Erythroblast (primary cell): Measurements from ENCODE around the gene NKX6-1.
A peak's percentile ranks its signal among the peaks of the same experiment; 100 is the strongest.

Experiments used
- DNase-seq, 2 experiments: peaks; one replicate each; lab custom pipeline; 2025; lab: John Stamatoyannopoulos, UW
- GATA1 ChIP-seq: IDR thresholded peaks from 2 replicates; pipeline ENCODE4 v1.6.1; 2011; ENCODE audit warnings: low read depth, mild to moderate bottlenecking, control low read depth, low read length, moderate library complexity
- POLR2A ChIP-seq: IDR thresholded peaks from 2 replicates; pipeline ENCODE4 v1.6.1; 2011; ENCODE audit warnings: mild to moderate bottlenecking, low read length

Gene NKX6-1

DNA sequence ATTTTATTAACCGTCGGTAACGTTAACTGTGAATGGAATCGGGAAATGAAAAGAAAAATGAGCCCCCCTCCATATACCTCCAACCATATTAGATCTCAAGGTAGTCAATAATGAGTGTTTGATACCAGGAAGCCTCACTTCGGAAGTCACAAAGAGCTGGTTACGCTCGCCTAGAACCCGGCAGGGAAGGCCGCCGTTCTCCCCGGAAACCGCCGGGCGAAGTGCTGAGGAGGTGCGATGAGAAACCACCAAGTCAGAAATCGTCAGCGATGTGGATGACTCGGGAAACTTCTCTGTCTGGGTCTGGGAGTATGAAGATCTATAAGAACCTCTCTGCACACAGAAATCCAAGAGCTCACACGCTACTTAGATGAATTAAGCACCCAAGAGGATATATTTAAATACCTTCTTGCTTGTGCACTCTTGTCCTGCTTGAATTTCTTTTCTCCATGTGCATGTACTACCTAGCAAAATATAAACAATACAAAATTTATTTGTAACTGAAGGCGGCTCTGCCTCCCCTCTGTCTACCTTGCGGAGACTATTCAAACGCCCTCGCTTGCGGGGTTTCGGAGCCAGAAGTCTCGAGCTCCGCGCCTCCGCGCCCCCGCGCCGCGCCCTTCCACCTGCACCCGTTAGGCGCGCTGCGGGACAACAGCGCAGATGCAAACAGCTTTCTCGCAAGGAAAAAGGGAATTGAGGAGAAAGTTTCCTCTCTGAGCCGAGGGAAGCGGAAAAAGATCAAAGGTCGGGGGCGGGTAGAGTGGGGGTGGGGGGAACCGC, 17.8 kb downstream of the NKX6-1 start:
- TF ChIP-seq GATA1: no peak
- TF ChIP-seq POLR2A: no peak
- no peak for DNase-seq

DNA sequence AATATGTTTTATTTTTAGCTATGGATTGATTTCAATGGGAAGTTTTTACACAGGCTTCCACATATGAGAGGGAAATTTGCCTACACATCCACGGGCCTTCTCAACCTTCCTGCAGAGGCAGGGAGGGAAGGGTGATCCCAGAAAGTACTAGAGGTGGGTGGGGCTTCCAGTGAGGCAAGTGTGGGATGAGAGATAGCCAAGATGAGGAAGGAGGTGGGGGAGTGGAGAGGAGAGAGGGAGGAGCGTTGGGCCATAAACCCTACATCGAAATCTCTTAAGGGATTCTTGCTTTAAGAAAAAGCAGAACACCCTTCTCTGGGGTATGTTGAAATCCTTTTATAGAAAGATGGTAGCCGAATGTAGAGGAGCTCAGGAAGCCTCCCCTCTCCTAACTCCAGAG, 19.0 kb downstream of the NKX6-1 start:
- DNase-seq: no peak
- TF ChIP-seq POLR2A (no peak), GATA1 (no peak)

DNA sequence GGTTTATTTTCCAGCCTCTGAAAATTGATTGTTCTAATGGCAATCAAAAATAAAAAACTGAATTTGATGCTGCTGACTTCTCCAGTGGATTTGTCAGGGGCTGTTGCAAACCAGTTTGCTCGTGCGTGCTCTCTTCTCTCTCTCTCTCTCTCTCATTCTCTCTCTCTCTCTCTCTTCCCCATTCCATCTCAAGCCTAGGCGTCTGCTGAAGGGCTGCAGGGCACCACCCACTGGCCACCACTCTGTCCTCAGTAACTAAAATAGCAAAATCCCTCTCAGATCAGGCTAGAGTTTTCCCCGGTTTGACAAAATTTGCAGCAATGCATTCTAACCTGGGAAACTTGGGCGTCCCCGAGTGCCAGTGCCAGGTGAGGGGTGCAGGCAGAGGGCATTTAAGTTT, 19.4 kb downstream of the NKX6-1 start:
- no peak for DNase-seq
- no peak for TF ChIP-seq GATA1
- TF ChIP-seq POLR2A: no peak

DNA sequence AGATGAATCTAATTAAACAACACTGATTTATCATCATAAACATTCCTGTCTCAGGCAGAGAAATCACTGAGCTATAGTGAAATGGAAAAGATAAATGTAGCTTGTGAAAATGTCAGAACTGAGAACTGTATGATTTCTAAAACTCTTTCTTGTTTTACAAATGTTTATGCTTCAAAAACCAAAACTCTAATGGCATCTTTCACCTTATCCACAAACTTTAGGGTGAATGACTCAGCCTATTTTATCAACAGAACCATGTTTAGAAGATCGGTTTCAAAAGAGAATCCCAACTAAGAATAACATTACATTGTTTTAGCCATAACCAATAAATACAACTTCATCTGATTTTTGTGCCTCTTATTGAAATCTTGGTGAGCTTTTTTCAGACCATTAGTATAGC, 21.4 kb downstream of the NKX6-1 start:
- DNase-seq: no peak
- TF ChIP-seq GATA1 (no peak), POLR2A (no peak)

DNA sequence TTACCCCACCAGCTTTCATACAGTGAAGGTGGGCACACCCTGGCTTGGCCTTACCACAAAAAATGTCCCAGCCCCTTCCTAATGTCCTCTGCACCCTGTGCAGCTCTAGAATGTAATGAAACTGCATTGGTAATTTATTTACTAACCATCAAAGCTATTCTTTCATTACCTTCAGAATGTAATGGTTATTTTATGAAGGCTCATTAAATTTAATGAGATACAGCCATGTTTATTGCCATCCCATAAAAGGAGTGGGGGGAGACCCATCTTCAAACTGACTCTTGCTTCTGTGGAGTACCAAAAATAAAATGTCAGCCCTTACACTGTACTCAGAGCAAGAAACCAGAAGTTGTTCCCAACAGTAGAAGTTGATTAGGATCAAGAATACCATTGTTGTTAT, 25.0 kb downstream of the NKX6-1 start:
- no peak for TF ChIP-seq POLR2A
- no peak for TF ChIP-seq GATA1

DNA sequence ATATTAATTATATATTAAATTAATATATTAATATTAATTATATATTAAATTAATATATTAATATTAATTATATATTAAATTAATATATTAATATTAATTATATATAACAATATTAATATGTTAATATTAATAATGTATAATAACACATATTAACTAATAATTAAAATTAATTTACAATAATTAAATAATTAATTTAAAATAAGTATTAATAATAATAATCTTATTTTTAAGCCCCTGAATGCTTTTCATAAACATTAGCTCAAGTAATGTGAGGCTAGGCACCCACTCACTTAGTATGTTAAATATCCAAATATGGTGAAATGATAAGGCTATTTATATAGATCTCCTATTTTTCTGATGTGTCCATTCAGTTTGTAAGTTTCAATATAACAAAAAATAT, 26.9 kb downstream of the NKX6-1 start:
- DNase-seq: no peak
- TF ChIP-seq GATA1: no peak

More for the DNA sequence above, 25.0 kb downstream of the NKX6-1 start:
- no peak for DNase-seq

DNA sequence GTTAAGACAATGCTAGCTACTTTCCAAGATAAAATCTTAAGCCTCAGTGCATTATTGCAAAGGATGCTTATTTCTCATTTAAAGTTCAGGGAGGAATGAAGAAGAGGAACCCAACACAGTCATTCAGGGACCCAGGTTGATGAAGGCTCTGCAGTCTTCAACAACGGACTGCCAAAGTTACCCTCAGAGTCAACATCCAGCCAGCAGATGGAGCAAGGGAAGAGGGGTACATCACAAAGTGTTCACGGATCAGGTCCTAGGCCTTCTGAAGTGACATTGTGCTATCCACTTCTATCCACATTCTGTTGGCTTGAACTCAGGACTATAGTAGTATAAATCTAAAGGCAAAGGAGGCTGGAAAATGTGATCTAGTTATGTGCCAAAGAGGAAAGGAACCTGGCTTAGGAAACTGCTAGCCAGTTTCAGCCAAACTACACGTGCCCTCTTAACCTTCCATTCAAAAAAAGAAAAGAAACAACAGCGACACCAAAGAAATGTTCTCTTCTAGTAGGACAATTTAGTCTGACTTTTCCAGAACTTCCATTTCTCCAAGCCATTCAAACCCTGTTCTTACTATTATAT, 28.8 kb downstream of the NKX6-1 start:
- TF ChIP-seq GATA1: no peak
- TF ChIP-seq POLR2A: no peak
- DNase-seq: peak; percentile 9 to 12

DNA sequence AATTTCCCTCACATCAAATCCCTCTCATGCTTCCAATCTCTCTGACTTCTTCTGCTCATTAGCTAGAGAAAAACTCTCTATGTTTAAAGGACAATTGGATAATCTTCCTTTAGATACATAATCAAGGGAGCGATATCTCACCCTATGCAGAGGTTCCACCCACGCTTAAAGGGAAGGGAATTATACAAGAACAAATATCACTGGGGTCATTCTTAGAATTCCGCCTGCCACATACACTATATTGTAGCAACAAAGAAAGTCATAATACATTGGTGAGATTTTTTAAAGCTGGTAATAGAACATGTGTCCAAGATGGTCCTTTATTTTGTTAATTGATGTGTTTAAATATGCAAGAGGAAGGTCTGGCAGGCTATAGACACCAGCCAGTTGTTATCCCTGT, 31.5 kb downstream of the NKX6-1 start:
- DNase-seq: no peak
- TF ChIP-seq GATA1 (no peak), POLR2A (no peak)

DNA sequence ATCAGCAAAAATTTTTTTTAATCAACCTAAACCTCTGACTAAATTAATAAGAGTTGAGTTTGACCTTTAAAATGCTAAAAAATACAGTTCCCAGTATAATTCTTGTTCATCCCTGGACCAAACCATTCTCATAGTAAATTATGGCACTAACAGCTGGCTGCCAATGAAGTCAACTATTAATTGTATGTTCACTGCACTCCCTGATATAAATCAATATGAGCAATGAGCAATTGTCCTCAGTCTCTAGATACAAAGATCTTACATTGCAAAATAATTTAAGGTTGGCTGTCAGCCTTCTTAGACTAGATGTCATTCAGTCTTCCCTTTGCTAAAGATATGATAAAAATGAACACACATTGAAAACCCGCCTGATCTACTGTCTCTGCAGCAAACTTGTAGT, 39.3 kb downstream of the NKX6-1 start:
- DNase-seq: no peak
- no peak for TF ChIP-seq GATA1
- no peak for TF ChIP-seq POLR2A

DNA sequence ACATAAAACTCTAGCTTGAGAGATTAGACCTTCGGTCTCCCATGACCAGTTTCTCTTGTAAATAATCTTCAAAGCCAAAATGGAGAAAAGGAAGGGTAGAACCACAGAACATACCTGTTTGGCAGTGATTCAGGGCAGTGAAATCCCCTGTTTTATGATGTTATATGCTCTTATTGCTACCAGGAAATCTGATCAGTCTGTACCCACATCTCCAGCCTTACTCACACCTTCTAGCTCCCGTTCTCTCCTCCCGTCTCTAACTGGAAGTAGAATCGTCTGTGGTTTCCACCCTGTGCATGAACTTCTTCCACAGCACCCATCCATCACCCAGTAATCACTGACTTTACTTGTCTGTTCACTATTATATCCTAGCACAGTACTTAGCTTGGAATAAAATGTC, 42.9 kb downstream of the NKX6-1 start:
- TF ChIP-seq GATA1 (no peak), POLR2A (no peak)

DNA sequence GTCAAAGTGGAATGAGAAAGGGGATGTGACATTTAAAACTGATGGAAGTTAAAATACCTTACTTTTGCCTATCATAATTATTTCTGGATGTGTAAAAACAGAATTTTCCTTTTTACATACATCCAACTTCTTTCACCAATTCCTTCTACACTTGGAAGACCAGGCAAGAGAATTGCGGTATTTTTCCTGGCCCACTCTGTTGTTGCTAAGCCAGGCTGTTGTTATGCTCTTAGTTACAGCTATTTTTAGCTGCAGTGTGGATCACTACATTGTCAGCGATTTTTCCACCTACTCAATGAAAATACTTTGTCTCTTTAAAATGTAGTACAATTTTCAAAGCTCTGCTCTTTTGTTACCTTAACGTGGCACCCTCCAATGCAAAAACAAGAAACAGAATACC, 43.4 kb downstream of the NKX6-1 start:
- TF ChIP-seq POLR2A: no peak
- no peak for TF ChIP-seq GATA1
- DNase-seq: no peak

More for the DNA sequence above, 42.9 kb downstream of the NKX6-1 start:
- no peak for DNase-seq

DNA sequence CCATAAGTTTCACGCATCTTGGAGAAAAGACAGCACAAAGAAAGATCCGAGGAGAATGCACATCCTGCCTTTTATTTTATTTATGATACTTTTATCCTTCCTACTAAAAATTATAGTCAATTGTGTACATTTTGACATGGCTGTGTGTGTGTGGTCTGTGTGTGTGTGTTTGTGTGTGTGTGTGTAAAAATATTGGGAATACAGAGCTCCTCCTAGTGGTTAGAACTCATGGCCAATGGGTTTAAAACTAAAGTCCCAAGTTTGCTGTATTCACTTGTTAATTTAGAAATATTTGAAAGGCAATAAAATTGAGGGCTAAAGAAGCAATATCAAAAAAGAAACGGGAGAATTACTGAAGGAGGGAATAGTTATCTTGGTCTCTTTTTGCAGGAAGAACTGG, 47.5 kb downstream of the NKX6-1 start:
- TF ChIP-seq POLR2A (no peak), GATA1 (no peak)
- DNase-seq: peak in 1 of 2 experiments; percentile 1

DNA sequence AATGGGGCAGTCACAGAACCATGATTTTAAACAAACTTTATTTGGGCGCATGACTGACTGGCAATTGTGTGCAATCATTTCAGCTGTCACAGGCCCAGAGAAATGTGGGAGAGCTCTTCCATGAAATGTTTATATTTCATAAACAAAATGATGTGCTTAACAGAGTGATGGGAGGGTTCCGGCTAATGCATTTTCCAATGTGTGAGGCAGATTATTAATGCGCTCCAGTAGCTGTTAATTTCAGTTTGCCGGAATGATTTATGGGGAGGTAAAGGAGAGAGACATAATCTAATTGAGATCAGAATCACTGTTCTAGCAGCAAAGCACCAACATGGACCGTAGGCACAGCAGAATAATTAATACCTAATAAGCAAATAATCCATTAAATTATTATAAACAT, 55.6 kb downstream of the NKX6-1 start:
- DNase-seq: no peak
- TF ChIP-seq POLR2A: no peak
- no peak for TF ChIP-seq GATA1

DNA sequence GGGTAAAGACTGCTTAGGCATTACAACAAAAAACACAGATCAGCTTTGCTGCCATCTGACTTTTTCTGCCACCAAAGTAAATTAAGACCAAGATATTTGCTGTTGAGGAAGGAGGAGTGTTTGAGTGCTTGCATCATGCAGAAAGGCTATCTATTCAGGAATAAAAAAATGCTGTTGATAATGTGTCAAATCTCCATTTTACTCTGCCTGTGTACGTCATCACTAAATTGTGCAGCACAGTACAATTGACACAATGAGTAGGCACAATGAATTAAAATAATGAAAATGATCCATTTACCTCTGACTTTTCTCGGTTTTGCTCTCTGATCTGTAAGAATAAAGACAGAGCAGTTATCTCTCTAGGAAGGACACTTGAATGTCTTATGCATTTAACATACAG, 56.3 kb downstream of the NKX6-1 start:
- no peak for DNase-seq
- TF ChIP-seq GATA1: no peak
- no peak for TF ChIP-seq POLR2A
